ENCODE data around the gene GSTCD. TPM values are rescaled to one million over a fixed set of nuclear protein-coding genes. Genes with fewer than 3 reads are reported as not detected.

GSTCD gene
- total RNA-seq, 4 donors from 2014 or later, result 6.2 to 11.9 (median 9.1) TPM

Other genes starting within 250 kb of the GSTCD start
- 10 to 100 TPM; 56.4 to 82.8 (median 60.2) TPM for gene PPA2, start 234.7 kb upstream of the GSTCD start, total RNA-seq
- not detected for gene ARHGEF38, start 156.2 kb upstream of the GSTCD start, total RNA-seq
- gene INTS12, start 95 bp upstream of the GSTCD start, total RNA-seq, result 10 to 100 TPM; 16.4 to 32.4 (median 22.0) TPM
- 10 to 100 TPM in 1 of 4 donors, 1 to 10 TPM in 3; 1.7 to 13.8 (median 3.6) TPM for gene NPNT, start 186.7 kb downstream of the GSTCD start, total RNA-seq

Data from subcutaneous adipose tissue (tissue), 4 donors.